Activated T-cell treated with anti-CD3 and anti-CD28 coated beads, Interleukin-2, amount 50 U/mL, for 4 hours (primary cell): ENCODE measurements around the gene CDH4. TPM values are rescaled to one million over a fixed set of nuclear protein-coding genes. Genes with fewer than 3 reads are reported as not detected.

Source experiments
- ATAC-seq, 2 donors: fragments of 200-7000 bp; cut with Tn5 transposase; one replicate each; pipeline ENCODE4 v1.10.0; 2021
- DNase-seq: peaks from one replicate; pipeline ENCODE4 v3.0.0-alpha.2; 2020
- H3K27me3 Mint-ChIP-seq: one replicate; pipeline ENCODE4 v1.8.0; 2021; ENCODE audit warnings: low read depth, mixed read lengths
- H3K36me3 Mint-ChIP-seq: one replicate; pipeline ENCODE4 v1.8.0; 2022; ENCODE audit warnings: mixed read lengths; ENCODE audit not compliant: insufficient read depth
- H3K4me1 Mint-ChIP-seq: one replicate; pipeline ENCODE4 v1.8.0; 2021; ENCODE audit warnings: low read depth, mixed read lengths
- H3K4me3 Mint-ChIP-seq: one replicate; pipeline ENCODE4 v1.8.0; 2021; ENCODE audit warnings: mild to moderate bottlenecking, moderate library complexity, mixed read lengths
- H3K9me3 Mint-ChIP-seq: one replicate; pipeline ENCODE4 v1.8.0; 2021; ENCODE audit warnings: mixed read lengths
- total RNA-seq, 3 donors: library from RNA; stranded (reverse); gene quantifications; one replicate each; pipeline ENCODE4 v1.2.1, GENCODE V29; 2021

Gene CDH4
- total RNA-seq, 3 donors from 2014 or later = 0.10 TPM; not detected in 2

DNA sequence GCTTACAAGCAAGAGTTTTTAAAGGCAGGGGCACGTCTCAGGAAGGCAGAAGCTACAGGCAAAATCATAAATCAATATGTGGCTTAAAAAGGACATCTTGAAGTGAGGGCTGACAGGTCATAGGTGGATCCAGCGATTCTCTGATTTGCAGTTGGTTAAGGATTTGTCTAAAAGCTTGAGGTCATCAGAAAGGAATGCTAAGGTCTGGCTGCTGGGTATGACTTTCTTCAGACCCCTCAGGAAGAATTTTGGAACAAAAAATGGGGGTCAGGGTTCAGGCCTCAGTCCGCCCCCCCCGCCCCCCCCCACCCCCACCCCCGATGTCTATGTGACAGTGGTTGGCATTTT lies 261.9 kb downstream of the CDH4 start:
- no peaks in the 10 kb centered on the region for H3K9me3 Mint-ChIP-seq
- H3K4me1 Mint-ChIP-seq = no peaks in the 10 kb centered on the region
- no peaks in the 10 kb centered on the region for H3K36me3 Mint-ChIP-seq
- DNase-seq (no peak), ATAC-seq (no peak)
- H3K27me3 Mint-ChIP-seq = peaks cover 2% of the 10 kb centered on the region
- H3K4me3 Mint-ChIP-seq = no peak overlapping the region

- no peaks in the 10 kb centered on the region for H3K4me1 Mint-ChIP-seq
- no peaks in the 10 kb centered on the region for H3K9me3 Mint-ChIP-seq
- no peak for DNase-seq
- H3K4me3 Mint-ChIP-seq = no peak overlapping the region
- peaks cover 2% of the 10 kb centered on the region for H3K27me3 Mint-ChIP-seq
- H3K36me3 Mint-ChIP-seq = no peaks in the 10 kb centered on the region
- no peak for ATAC-seq
Observed at GRCh38 chr20:61514396-61514795, 262.3 kb downstream of the CDH4 start.

DNA sequence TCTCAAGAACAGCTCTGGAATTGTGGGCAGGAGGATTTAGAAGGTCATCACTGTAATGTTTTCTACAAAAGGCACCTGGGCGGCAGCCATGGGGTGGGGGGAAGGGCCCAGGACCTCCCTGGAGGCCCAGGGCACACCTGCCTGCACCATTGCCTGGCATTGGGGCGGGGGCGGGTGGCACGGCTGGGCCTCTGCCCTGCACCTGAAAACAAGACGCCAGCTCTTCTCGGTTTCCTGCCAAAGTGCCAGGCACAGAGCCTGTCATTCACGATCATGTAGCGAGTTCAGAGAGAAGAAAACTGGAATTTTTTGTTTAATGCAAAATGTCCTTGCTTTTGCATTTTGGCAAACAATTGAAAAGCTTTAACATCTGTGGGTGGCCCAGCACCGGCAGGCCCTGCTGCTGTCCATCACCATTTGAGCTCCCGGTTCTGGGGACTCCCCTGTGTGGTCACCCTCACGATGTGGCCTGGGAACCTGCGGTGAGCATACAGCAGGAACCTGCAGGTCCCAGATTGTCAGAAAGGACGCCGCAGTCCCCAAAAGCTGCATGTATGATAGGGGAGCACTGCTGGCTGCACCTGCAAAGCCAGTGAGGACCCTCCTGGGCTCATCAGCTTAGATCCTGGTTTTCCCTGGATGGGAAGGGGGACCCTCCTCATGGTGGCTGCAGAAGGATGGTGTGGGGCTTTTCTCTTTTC lies 262.9 kb downstream of the CDH4 start:
- ATAC-seq (no peak), DNase-seq (no peak)
- Mint-ChIP-seq H3K9me3 (no peaks in the 10 kb centered on the region), H3K4me3 (no peak overlapping the region), H3K4me1 (no peaks in the 10 kb centered on the region), H3K27me3 (peaks cover 2% of the 10 kb centered on the region), H3K36me3 (no peaks in the 10 kb centered on the region)

GRCh38 chr20:61515922-61516321 lies 263.9 kb downstream of the CDH4 start:
- Mint-ChIP-seq H3K4me1 (no peaks in the 10 kb centered on the region), H3K4me3 (no peak overlapping the region), H3K27me3 (peaks cover 2% of the 10 kb centered on the region), H3K36me3 (no peaks in the 10 kb centered on the region), H3K9me3 (no peaks in the 10 kb centered on the region)
- no peak for DNase-seq
- no peak for ATAC-seq

DNA sequence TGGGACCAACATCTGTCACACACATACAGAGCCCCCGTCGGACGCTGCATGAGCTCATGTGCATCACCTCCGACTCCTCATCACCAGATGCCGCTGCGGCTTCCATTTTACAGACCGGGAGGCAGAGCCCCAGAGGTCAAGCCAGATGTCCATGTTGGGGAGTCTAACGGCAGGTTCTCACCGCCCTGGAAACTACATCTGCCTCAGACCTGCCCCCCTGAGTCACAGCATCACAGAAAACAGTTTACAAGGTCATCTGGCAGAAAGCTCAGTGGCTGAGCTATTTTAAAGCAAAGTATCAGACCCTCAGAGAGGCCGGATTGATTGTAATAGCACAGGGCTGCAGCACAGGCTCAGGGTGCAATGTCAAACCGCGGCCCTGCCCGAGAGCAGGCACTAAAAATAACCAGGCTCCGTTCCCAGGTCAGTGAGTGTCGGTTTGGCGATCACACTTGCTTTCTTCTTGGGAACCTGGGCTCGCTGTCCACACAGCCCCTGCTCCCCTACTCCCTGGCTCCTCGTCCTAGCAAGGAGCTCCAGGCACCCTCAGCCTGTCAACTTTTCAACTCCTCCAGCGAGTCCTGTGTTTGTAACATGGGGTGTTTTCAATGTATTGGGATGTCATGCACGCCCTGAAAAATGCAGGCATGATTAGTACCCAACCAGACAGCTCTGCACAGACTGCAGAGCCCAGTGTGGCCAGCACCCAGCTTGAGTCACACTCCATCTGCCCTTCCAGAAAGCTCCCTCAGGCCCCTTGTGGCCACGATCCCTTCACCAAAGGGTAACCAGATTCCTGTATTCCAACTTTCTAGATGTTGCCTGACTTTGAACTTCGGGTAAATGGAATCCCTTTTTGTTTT lies 264.5 kb downstream of the CDH4 start:
- Mint-ChIP-seq H3K36me3 (no peaks in the 10 kb centered on the region), H3K27me3 (peaks cover 2% of the 10 kb centered on the region), H3K4me3 (no peak overlapping the region), H3K9me3 (no peaks in the 10 kb centered on the region), H3K4me1 (no peaks in the 10 kb centered on the region)
- DNase-seq (no peak), ATAC-seq (no peak)

GRCh38 chr20:61517419-61517818 lies 265.4 kb downstream of the CDH4 start:
- H3K36me3 Mint-ChIP-seq = no peaks in the 10 kb centered on the region
- H3K27me3 Mint-ChIP-seq = no peaks in the 10 kb centered on the region
- no peaks in the 10 kb centered on the region for H3K9me3 Mint-ChIP-seq
- no peaks in the 10 kb centered on the region for H3K4me1 Mint-ChIP-seq
- DNase-seq = no peak
- no peak for ATAC-seq
- H3K4me3 Mint-ChIP-seq = no peak overlapping the region

GRCh38 chr20:61518424-61518951 lies 266.4 kb downstream of the CDH4 start:
- DNase-seq (no peak), ATAC-seq (no peak)
- Mint-ChIP-seq H3K9me3 (no peaks in the 10 kb centered on the region), H3K27me3 (no peaks in the 10 kb centered on the region), H3K4me1 (no peaks in the 10 kb centered on the region), H3K4me3 (no peak overlapping the region), H3K36me3 (no peaks in the 10 kb centered on the region)

DNA sequence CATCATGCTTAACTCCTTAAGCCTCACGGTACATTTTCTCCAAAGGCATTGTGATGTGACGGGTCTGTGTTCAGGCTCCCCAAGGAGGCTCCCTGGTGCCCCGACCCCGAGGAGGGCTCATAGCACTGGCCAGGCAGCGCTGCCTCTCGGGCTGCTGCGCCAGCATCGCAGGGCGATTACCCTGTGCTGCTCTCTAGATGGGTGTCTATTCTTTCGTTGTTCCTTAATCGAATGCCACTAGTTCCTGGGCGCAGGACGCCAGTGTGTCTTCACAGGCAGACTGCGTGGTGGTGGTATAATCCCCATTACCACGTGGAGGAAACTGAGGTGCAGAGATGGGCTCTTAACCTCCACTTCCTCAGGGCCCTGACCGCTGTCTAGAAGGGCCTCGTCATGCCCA lies 267.4 kb downstream of the CDH4 start:
- H3K4me3 Mint-ChIP-seq = no peak overlapping the region
- DNase-seq = no peak
- H3K9me3 Mint-ChIP-seq = no peaks in the 10 kb centered on the region
- H3K27me3 Mint-ChIP-seq = no peaks in the 10 kb centered on the region
- no peak for ATAC-seq
- H3K36me3 Mint-ChIP-seq = no peaks in the 10 kb centered on the region
- no peaks in the 10 kb centered on the region for H3K4me1 Mint-ChIP-seq

DNA sequence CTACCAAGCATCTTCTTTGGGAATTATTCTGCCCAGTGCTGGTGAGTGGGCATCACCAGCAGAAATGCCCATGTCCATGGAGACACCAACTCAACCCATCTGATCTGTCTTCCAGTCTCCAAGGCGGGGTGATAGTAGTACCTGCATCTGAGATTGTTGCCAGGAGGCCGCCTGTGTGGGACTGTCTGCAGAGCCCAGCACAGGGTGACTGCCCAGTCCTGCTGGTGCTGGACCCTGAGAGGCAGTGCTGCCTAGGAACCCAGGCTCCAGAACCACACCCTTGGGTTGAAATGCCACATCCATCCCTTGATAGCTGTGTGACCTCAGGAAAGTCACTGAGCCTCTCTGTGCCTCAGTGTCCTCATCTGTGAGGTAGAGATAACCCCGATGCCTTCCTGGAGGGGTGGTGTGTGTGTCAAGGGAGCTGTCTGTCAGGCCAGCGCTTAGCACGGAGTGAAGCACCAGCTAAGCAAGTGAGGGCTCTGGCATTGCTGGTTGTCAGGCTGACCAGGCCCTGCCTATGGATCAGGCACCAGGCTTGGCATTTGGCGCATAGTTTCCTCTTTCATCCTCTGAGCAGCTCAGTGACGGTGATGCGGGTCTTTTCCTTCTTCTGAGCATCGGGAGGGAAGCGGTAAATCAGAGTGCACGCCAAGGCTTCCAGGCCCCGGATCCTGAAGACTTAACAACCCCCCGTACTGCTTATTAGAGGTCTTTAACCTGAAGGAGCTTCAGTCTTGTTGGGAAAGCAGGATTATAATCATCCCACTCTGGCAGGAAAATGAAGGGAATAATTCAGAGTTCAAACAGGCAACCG lies 268.2 kb downstream of the CDH4 start:
- Mint-ChIP-seq H3K9me3 (no peaks in the 10 kb centered on the region), H3K4me1 (no peaks in the 10 kb centered on the region), H3K36me3 (no peaks in the 10 kb centered on the region), H3K27me3 (no peaks in the 10 kb centered on the region), H3K4me3 (no peak overlapping the region)
- ATAC-seq (no peak), DNase-seq (no peak)

DNA sequence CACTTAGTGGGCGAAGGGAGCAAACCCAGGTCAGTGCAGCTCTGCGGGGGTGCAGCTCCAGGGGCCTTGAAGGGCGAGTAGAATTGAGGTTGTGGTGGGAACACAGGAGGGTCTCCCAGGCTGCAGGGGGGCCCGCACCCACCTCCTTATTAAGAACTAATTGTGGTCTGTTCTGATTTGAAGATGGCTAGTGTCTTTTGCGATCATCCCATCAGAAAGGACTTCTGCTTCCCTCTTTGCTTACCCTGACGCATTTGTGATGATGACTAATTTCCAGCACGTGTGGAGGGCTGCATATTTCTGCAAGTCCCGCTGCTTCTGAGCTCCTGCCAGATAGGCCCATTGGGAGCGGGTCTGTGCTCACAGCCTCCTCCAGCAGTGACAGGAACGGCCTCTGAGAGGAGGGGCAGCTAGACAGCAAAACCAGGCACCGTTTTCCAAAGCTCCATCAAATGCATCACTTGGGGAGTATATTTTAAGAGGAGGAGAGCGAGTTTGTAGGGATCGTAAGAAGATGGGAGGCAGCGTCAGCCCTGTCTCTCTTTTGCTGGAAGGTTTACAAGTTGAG lies 268.9 kb downstream of the CDH4 start:
- H3K36me3 Mint-ChIP-seq = no peaks in the 10 kb centered on the region
- DNase-seq (no peak), ATAC-seq (no peak)
- H3K27me3 Mint-ChIP-seq = no peaks in the 10 kb centered on the region
- no peaks in the 10 kb centered on the region for H3K4me1 Mint-ChIP-seq
- no peak overlapping the region for H3K4me3 Mint-ChIP-seq
- no peaks in the 10 kb centered on the region for H3K9me3 Mint-ChIP-seq

- H3K4me1 Mint-ChIP-seq = no peaks in the 10 kb centered on the region
- DNase-seq = no peak
- H3K4me3 Mint-ChIP-seq = no peak overlapping the region
- no peaks in the 10 kb centered on the region for H3K36me3 Mint-ChIP-seq
- H3K9me3 Mint-ChIP-seq = no peaks in the 10 kb centered on the region
- ATAC-seq = no peak
- no peaks in the 10 kb centered on the region for H3K27me3 Mint-ChIP-seq
Observed at GRCh38 chr20:61521687-61522420, 269.8 kb downstream of the CDH4 start.

DNA sequence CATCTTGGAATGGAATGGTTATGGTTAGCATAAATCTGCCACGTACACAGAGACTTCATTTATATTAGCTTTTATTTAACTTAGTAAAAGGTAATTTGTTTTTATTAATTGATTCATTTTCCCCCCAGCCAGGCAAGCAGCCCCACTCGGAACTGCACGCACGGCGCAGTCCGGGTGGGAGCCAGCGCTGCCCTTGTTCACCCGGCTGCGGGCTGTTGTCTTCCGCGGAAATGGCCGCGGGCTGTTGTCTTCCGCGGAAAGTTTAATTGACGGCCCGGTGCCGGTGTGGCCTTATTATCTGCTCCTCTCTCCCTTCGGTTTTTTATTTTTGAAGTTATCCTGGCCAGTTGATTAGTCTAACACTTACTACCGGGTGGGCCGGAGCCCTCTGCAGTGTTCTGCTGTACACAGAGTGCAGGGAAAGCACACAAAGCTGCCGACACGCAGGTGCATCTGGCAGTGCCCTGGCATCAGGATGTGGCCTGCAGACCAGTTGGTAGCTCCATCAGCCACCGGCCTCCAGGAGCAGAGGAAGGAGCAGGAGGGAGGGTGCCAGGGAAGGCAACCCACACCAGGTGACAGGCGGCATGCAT lies 270.5 kb downstream of the CDH4 start:
- DNase-seq (no peak), ATAC-seq (no peak)
- Mint-ChIP-seq H3K36me3 (no peaks in the 10 kb centered on the region), H3K27me3 (peaks cover 1% of the 10 kb centered on the region), H3K4me1 (no peaks in the 10 kb centered on the region), H3K9me3 (no peaks in the 10 kb centered on the region), H3K4me3 (no peak overlapping the region)

DNA sequence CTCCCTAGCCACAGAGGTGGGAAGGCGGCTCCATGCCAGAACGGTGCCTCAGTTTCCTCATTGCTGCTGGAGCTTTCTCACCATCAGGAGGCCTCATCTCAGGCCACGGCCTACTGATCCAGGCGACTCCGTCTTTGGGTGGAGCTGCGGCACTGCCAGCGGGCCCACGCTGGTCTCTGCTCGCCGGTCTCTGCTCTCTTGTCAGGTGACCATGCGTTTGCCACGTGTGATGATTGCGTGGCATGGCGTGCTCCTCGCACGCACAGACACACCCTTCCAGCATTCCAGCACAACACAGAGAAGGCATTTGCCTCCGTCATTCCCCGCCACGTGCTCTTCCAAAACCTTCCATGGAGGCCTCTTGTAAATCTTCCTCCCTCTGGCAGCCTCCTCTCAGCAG lies 271.1 kb downstream of the CDH4 start:
- Mint-ChIP-seq H3K4me3 (no peak overlapping the region), H3K36me3 (no peaks in the 10 kb centered on the region), H3K9me3 (no peaks in the 10 kb centered on the region), H3K27me3 (peaks cover 1% of the 10 kb centered on the region), H3K4me1 (no peaks in the 10 kb centered on the region)
- ATAC-seq = no peak
- DNase-seq = no peak
